Neural crest cell (in vitro differentiated cells): ENCODE results near the gene ETV6. TPM values are rescaled to one million over a fixed set of nuclear protein-coding genes. Genes with fewer than 3 reads are reported as not detected.

ENCODE experiments used
- DNase-seq: peaks from one replicate; pipeline ENCODE4 v3.0.0; 2021; ENCODE audit warnings: low read depth, mixed read lengths, low spot score
- H3K27ac Mint-ChIP-seq: one replicate; pipeline ENCODE4 v1.8.0; 2021; ENCODE audit warnings: mild to moderate bottlenecking, mixed read lengths; ENCODE audit not compliant: unreplicated experiment
- H3K27me3 Mint-ChIP-seq: 2 replicates; pipeline ENCODE4 v1.8.0; 2021; ENCODE audit warnings: low read depth, mild to moderate bottlenecking, mixed read lengths
- H3K36me3 Mint-ChIP-seq: 2 replicates; pipeline ENCODE4 v1.8.0; 2021; ENCODE audit warnings: low read depth, mild to moderate bottlenecking, mixed read lengths
- H3K4me1 Mint-ChIP-seq: 2 replicates; pipeline ENCODE4 v1.8.0; 2021; ENCODE audit warnings: mixed read lengths
- H3K4me3 Mint-ChIP-seq: one replicate; pipeline ENCODE4 v1.8.0; 2021; ENCODE audit warnings: mild to moderate bottlenecking, mixed read lengths
- H3K9me3 Mint-ChIP-seq: 2 replicates; pipeline ENCODE4 v1.8.0; 2021; ENCODE audit warnings: mixed read lengths
- total RNA-seq: library from RNA; stranded (reverse); gene quantifications from 2 replicates; pipeline ENCODE4 v1.2.1, GENCODE V29; 2021
- TF ChIP-seq, protein P1 (sequence below): fragments of 200-600 bp; sonication (generic); conservative IDR thresholded peaks from 2 replicates; pipeline ENCODE4 v1.5.0; 2021; ENCODE audit warnings: antibody characterized with exemption, mild to moderate bottlenecking

Gene ETV6
- total RNA-seq, 1 donor from 2014 or later, result 18.7 TPM

DNA sequence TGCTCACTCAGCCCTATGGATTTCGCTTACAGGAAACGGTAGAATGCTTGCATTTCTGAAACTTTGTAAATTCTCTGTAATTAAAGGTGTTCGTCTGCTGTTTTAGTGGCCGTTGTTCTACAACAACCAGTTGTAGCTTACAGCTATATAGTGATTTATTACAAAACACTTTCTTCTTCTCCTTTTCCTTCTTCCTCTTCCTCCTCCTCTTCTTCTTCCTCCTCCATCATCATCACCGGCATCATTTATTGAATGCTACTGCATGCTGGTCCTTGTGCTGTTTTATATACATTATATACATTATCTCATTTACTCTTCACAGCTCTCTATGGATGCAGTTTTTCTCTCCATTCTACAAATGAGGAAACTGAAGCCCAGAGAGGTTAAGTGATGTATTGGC is 6.4 kb downstream of the ETV6 start:
- no peak overlapping the region for H3K4me3 Mint-ChIP-seq
- peaks cover 3% of the 10 kb centered on the region for H3K36me3 Mint-ChIP-seq
- H3K4me1 Mint-ChIP-seq, result peaks cover 68% of the 10 kb centered on the region
- H3K27ac Mint-ChIP-seq, result no peak overlapping the region
- no peak for DNase-seq
- TF ChIP-seq, protein P1, sequence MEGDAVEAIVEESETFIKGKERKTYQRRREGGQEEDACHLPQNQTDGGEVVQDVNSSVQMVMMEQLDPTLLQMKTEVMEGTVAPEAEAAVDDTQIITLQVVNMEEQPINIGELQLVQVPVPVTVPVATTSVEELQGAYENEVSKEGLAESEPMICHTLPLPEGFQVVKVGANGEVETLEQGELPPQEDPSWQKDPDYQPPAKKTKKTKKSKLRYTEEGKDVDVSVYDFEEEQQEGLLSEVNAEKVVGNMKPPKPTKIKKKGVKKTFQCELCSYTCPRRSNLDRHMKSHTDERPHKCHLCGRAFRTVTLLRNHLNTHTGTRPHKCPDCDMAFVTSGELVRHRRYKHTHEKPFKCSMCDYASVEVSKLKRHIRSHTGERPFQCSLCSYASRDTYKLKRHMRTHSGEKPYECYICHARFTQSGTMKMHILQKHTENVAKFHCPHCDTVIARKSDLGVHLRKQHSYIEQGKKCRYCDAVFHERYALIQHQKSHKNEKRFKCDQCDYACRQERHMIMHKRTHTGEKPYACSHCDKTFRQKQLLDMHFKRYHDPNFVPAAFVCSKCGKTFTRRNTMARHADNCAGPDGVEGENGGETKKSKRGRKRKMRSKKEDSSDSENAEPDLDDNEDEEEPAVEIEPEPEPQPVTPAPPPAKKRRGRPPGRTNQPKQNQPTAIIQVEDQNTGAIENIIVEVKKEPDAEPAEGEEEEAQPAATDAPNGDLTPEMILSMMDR, result no peak
- H3K27me3 Mint-ChIP-seq, result no peaks in the 10 kb centered on the region
- H3K9me3 Mint-ChIP-seq, result no peaks in the 10 kb centered on the region

DNA sequence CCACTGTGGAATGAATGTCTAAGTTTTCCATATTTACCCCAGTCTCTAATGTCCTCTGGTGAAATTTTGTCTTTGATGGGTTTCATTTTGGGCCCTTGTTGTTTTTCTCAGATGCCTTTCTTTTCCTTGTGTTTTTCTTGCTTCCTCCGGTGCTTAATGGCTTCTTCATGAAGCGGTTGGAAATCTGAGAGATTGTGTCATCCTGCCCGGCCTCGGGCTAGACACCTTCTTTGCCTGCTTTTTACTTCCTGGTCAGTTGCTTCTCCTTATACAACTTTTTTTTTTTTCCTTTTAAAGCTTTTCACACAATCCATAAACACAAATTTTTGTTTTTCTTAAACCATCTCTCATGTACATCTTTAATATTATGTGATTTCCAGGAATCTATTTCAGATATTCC is 7.1 kb downstream of the ETV6 start:
- TF ChIP-seq, protein P1, result no peak
- no peak for DNase-seq
- H3K27ac Mint-ChIP-seq, result peak overlapping the region; percentile 7
- H3K4me3 Mint-ChIP-seq, result no peak overlapping the region
- H3K9me3 Mint-ChIP-seq, result no peaks in the 10 kb centered on the region
- H3K27me3 Mint-ChIP-seq, result no peaks in the 10 kb centered on the region
- peaks cover 64% of the 10 kb centered on the region for H3K4me1 Mint-ChIP-seq
- peaks cover 3% of the 10 kb centered on the region for H3K36me3 Mint-ChIP-seq

DNA sequence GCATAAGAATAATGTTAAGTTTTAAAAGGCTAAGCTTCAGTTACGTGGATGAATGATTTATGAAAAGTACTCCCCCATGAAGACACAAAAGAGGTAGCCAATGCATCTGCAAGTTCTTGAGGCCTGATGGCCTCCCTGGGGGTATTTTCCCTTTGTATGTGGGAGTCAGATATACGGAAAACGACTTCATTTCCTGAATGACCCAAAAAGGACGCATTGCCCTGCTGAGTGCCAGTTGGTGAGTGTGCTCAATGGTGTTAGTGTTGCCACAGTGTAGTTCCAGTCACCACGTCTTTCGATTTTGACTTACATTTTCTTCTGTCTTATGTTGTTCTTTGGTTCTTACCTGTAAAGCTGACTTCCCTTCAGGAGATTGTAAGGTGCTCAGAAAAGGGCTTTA is 8.0 kb downstream of the ETV6 start:
- no peak overlapping the region for H3K4me3 Mint-ChIP-seq
- peaks cover 59% of the 10 kb centered on the region for H3K4me1 Mint-ChIP-seq
- H3K27ac Mint-ChIP-seq, result no peak overlapping the region
- peaks cover 6% of the 10 kb centered on the region for H3K36me3 Mint-ChIP-seq
- TF ChIP-seq, protein P1, result no peak
- no peaks in the 10 kb centered on the region for H3K9me3 Mint-ChIP-seq
- no peaks in the 10 kb centered on the region for H3K27me3 Mint-ChIP-seq
- DNase-seq, result no peak

DNA sequence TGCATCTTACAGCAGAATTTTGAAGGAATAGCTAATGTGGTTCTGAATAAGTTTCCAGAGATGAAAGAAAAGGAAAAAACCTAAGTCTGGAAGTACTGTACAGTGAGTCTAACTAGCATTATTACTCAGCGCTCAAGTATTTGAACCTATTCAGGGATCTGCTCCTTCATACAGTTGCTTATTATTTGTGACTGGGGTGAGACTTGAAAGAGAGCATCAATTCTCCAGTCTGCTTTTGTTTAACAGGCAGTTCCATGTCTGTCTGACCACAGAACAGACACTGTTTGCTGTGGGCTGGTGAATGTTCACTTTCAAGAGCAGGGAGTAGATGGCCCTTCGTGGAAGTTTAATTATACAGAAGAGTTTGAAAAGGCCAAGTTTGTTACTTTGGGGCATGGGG is 9.3 kb downstream of the ETV6 start:
- Mint-ChIP-seq H3K4me1 (peaks cover 53% of the 10 kb centered on the region), H3K27ac (no peak overlapping the region), H3K36me3 (peaks cover 6% of the 10 kb centered on the region), H3K4me3 (no peak overlapping the region), H3K9me3 (no peaks in the 10 kb centered on the region), H3K27me3 (no peaks in the 10 kb centered on the region)
- TF ChIP-seq, protein P1, result no peak
- DNase-seq, result no peak

DNA sequence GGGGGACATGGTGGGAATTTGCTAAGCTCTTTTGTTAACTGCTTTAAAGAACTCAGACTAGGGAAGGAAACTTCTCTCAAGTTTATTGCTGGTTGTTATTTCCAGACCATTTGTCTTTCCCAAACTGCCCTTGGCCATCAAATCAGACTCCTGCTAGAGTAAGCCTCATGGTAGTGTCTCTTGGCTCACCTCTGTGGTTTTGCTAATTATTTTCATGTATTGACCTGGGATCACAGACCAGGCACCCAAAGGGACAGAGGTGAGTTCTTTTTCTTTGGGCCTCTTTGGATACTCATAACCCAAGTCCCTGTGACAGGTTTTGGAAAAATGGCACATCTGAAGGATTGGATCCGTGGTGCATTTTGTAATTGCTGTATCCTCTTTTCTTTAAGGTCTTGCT is 11.2 kb downstream of the ETV6 start:
- H3K9me3 Mint-ChIP-seq, result peaks cover 4% of the 10 kb centered on the region
- H3K27me3 Mint-ChIP-seq, result no peaks in the 10 kb centered on the region
- TF ChIP-seq, protein P1, result no peak
- DNase-seq, result no peak
- no peak overlapping the region for H3K27ac Mint-ChIP-seq
- H3K36me3 Mint-ChIP-seq, result peaks cover 12% of the 10 kb centered on the region
- peaks cover 53% of the 10 kb centered on the region for H3K4me1 Mint-ChIP-seq
- no peak overlapping the region for H3K4me3 Mint-ChIP-seq
